HS-5 (cell line): ENCODE data around the gene HPDL.

ENCODE experiments used
- DNase-seq: peaks from one replicate; pipeline ENCODE4 v3.0.0-alpha.2; 2012; ENCODE audit warnings: low read depth

HPDL gene

GRCh38 chr1:45351508-45351907 is 24.8 kb downstream of the HPDL start:
- no peak for DNase-seq

- no peak for DNase-seq
These were observed 27.0 kb downstream of the HPDL start for GRCh38 chr1:45353685-45354084.

GRCh38 chr1:45354838-45355237 is 28.1 kb downstream of the HPDL start:
- no peak for DNase-seq

- no peak for DNase-seq
These were observed 29.0 kb downstream of the HPDL start for GRCh38 chr1:45355683-45356082.

GRCh38 chr1:45356186-45356585 is 29.5 kb downstream of the HPDL start:
- DNase-seq = no peak

- peak; percentile 14 for DNase-seq
These were observed 33.3 kb downstream of the HPDL start for GRCh38 chr1:45359882-45360513.

- DNase-seq = peak; percentile 13
These were observed 34.3 kb downstream of the HPDL start for GRCh38 chr1:45360981-45361380.

GRCh38 chr1:45364294-45364693 is 37.6 kb downstream of the HPDL start:
- no peak for DNase-seq

GRCh38 chr1:45365051-45365450 is 38.4 kb downstream of the HPDL start:
- no peak for DNase-seq

- no peak for DNase-seq
These were observed 43.9 kb downstream of the HPDL start for GRCh38 chr1:45370575-45370974.

- DNase-seq = no peak
These were observed 46.9 kb downstream of the HPDL start for GRCh38 chr1:45373573-45373972.

- no peak for DNase-seq
These were observed 48.7 kb downstream of the HPDL start for GRCh38 chr1:45375104-45376090.

GRCh38 chr1:45378184-45378583 is 51.5 kb downstream of the HPDL start:
- no peak for DNase-seq
